CD14-positive monocyte (primary cell): ENCODE measurements around the gene SFRP5. TPM values are rescaled to one million over a fixed set of nuclear protein-coding genes. Genes with fewer than 3 reads are reported as not detected.
A peak's percentile ranks its signal among the peaks of the same experiment; 100 is the strongest.

Experiments
- DNase-seq, 3 donors: peaks; one replicate each; pipeline ENCODE4 v3.0.0-alpha.2; 2011 to 2022
- H2AFZ ChIP-seq: 2 replicates; pipeline ENCODE4 v1.6.0; 2012; ENCODE audit warnings: mild to moderate bottlenecking, low read depth, low read length, inconsistent platforms; ENCODE audit not compliant: insufficient read depth, poor library complexity, severe bottlenecking
- H3K27ac ChIP-seq, 2 donors: 1 replicate in 1 of 2; 2 replicates in 1 of 2; pipeline ENCODE4 v1.5.1; 2012 to 2013; ENCODE audit warnings: low read length in 2 of 2, control low read depth in 1 of 2, inconsistent platforms in 1 of 2, low read depth in 1 of 2, mild to moderate bottlenecking in 1 of 2
- H3K27me3 ChIP-seq, 2 donors: one replicate each; pipeline versions ENCODE4 v1.6.0 to v1.6.1; 2011 to 2013; ENCODE audit warnings: low read length in 2 of 2; ENCODE audit not compliant: control insufficient read depth in 2 of 2, insufficient read depth in 2 of 2
- H3K36me3 ChIP-seq, 2 donors: replicated peaks in 1 of 2; 1 replicate in 1 of 2; 2 replicates in 1 of 2; pipeline versions ENCODE4 v1.5.1 to v1.6.1; 2012 to 2013; ENCODE audit warnings: low read length in 2 of 2, control low read depth in 1 of 2, inconsistent platforms in 1 of 2, mild to moderate bottlenecking in 1 of 2; ENCODE audit not compliant: insufficient read depth in 2 of 2, control insufficient read depth in 1 of 2
- H3K4me1 ChIP-seq, 2 donors: 1 replicate in 1 of 2; 2 replicates in 1 of 2; pipeline versions ENCODE4 v1.5.1 to v1.6.1; 2012 to 2013; ENCODE audit warnings: low read length in 2 of 2, control low read depth in 1 of 2, inconsistent platforms in 1 of 2, mild to moderate bottlenecking in 1 of 2, moderate library complexity in 1 of 2; ENCODE audit not compliant: insufficient read depth in 2 of 2, control insufficient read depth in 1 of 2
- H3K4me2 ChIP-seq: replicated peaks from 2 replicates; pipeline ENCODE3; 2012; ENCODE audit warnings: low read length, moderate library complexity, mild to moderate bottlenecking; ENCODE audit not compliant: poor library complexity, severe bottlenecking; ENCODE audit errors: extremely low read depth
- H3K4me3 ChIP-seq, 3 experiments: fragments of 200-600 bp in 1 of 3; sonication (generic) in 1 of 3; replicated peaks in 1 of 3; 1 replicate in 2 of 3; 2 replicates in 1 of 3; pipeline ENCODE4 v1.5.1; 2011 to 2013; ENCODE audit warnings: low read length in 3 of 3, mild to moderate bottlenecking in 3 of 3, control low read depth in 2 of 3, low read depth in 2 of 3, inconsistent platforms in 1 of 3, moderate library complexity in 1 of 3
- H3K79me2 ChIP-seq: 2 replicates; pipeline ENCODE4 v1.6.0; 2012; ENCODE audit warnings: mild to moderate bottlenecking, control low read depth, inconsistent platforms, low read length, moderate library complexity; ENCODE audit not compliant: insufficient read depth
- H3K9ac ChIP-seq: 2 replicates; pipeline ENCODE4 v1.6.0; 2017; ENCODE audit warnings: low read length, mild to moderate bottlenecking; ENCODE audit not compliant: insufficient read depth, poor library complexity, severe bottlenecking
- H3K9me3 ChIP-seq, 2 donors: replicated peaks in 1 of 2; 1 replicate in 1 of 2; 2 replicates in 1 of 2; pipeline versions ENCODE4 v1.5.1 to v1.6.1; 2012 to 2013; ENCODE audit warnings: low read length in 2 of 2, control low read depth in 1 of 2; ENCODE audit not compliant: control insufficient read depth in 1 of 2, insufficient read depth in 1 of 2
- H4K20me1 ChIP-seq: 2 replicates; pipeline ENCODE4 v1.6.0; 2012; ENCODE audit warnings: mild to moderate bottlenecking, low read length, control low read depth, moderate library complexity; ENCODE audit not compliant: insufficient read depth
- H3K27ac Mint-ChIP-seq, 7 donors: one replicate each; pipeline ENCODE4 v1.8.0; 2020; ENCODE audit warnings: mild to moderate bottlenecking in 7 of 7, mixed read lengths in 7 of 7, moderate library complexity in 6 of 7, inconsistent platforms in 2 of 7
- H3K27me3 Mint-ChIP-seq, 3 donors: one replicate each; pipeline ENCODE4 v1.8.0; 2021 to 2022; ENCODE audit warnings: low read depth in 3 of 3, mild to moderate bottlenecking in 3 of 3, mixed read lengths in 3 of 3, moderate library complexity in 3 of 3, inconsistent platforms in 1 of 3
- H3K36me3 Mint-ChIP-seq, 2 donors: one replicate each; pipeline ENCODE4 v1.8.0; 2020; ENCODE audit warnings: mixed read lengths in 2 of 2, inconsistent platforms in 1 of 2, mild to moderate bottlenecking in 1 of 2
- H3K4me1 Mint-ChIP-seq: one replicate; pipeline ENCODE4 v1.8.0; 2020; ENCODE audit warnings: mild to moderate bottlenecking, mixed read lengths
- H3K4me3 Mint-ChIP-seq, 2 donors: one replicate each; pipeline ENCODE4 v1.8.0; 2020; ENCODE audit warnings: mild to moderate bottlenecking in 2 of 2, mixed read lengths in 2 of 2, moderate library complexity in 1 of 2
- H3K9me3 Mint-ChIP-seq, 7 donors: one replicate each; pipeline ENCODE4 v1.8.0; 2020 to 2022; ENCODE audit warnings: mixed read lengths in 7 of 7, mild to moderate bottlenecking in 6 of 7, moderate library complexity in 6 of 7, inconsistent platforms in 2 of 7
- CTCF ChIP-seq: fragments of 200-600 bp; IDR thresholded peaks from one replicate; pipeline ENCODE4 v1.8.0; 2022; ENCODE audit warnings: antibody characterized with exemption, mild to moderate bottlenecking
- WGBS: methylation state at CpG from one replicate; pipeline ENCODE4 v1.1.5; 2013; ENCODE audit warnings: missing lambda C conversion rate; ENCODE audit not compliant: insufficient coverage; 5-methylcytosine and 5-hydroxymethylcytosine counted together
- intact Hi-C, 2 donors: fragments of 100-400 bp; cut with micrococcal nuclease; formaldehyde crosslinking; loops; one replicate each; pipeline versions ENCODE4 v1.15.0 to v1.15.1; 2023
- polyA plus RNA-seq, 3 donors: library from polyadenylated mRNA; depleted of rRNA in 1 of 3; unstranded in 2 of 3; stranded (reverse) in 1 of 3; fragments of 300-500 nt in 2 of 3; fragments of >200 nt in 1 of 3; fragmentation: Illumina TruSeq in 2 of 3; gene quantifications; 1 replicate in 2 of 3; 2 replicates in 1 of 3; pipeline ENCODE4 v1.2.3, GENCODE V29; 2012 to 2021

Gene SFRP5
- polyA plus RNA-seq, 3 donors = not detected

- peaks cover 0 to 1% (median 0%) of the 10 kb centered on the region in 7 donors for H3K9me3 Mint-ChIP-seq
Observed at GRCh38 chr10:97812696-97813095, 40.9 kb upstream of the SFRP5 start.

GRCh38 chr10:97811958-97812357 lies 40.2 kb upstream of the SFRP5 start:
- no peak overlapping the region for H3K27ac Mint-ChIP-seq

More at GRCh38 chr10:97812696-97813095, 40.9 kb upstream of the SFRP5 start:
- peak overlapping the region in 1 of 7 donors; percentile 8 for H3K27ac Mint-ChIP-seq
- H3K79me2 ChIP-seq = no peaks in the 10 kb centered on the region
- H2AFZ ChIP-seq = no peak overlapping the region
- H3K4me3 Mint-ChIP-seq = no peak overlapping the region
- no peak overlapping the region for H3K4me2 ChIP-seq
- no peak overlapping the region for H3K9ac ChIP-seq
- TF ChIP-seq CTCF = no peak
- H3K4me3 ChIP-seq = no peak overlapping the region
- no peak overlapping the region for H3K27ac ChIP-seq
- no peaks in the 10 kb centered on the region for H3K27me3 ChIP-seq
- no peaks in the 10 kb centered on the region for H3K9me3 ChIP-seq
- H3K27me3 Mint-ChIP-seq = peaks cover 10 to 23% (median 13%) of the 10 kb centered on the region in 3 donors
- no peak for DNase-seq
- no peaks in the 10 kb centered on the region for H3K36me3 Mint-ChIP-seq
- WGBS = 83% methylated on average over 1 of the region's 8 CpGs
- intact Hi-C loops = no loop called here
- H3K4me1 Mint-ChIP-seq = no peaks in the 10 kb centered on the region
- H3K36me3 ChIP-seq = no peaks in the 10 kb centered on the region
- no peaks in the 10 kb centered on the region for H3K4me1 ChIP-seq
- no peaks in the 10 kb centered on the region for H4K20me1 ChIP-seq

More at GRCh38 chr10:97811958-97812357, 40.2 kb upstream of the SFRP5 start:
- Histone ChIP-seq H3K27me3 (no peaks in the 10 kb centered on the region), H3K79me2 (no peaks in the 10 kb centered on the region), H2AFZ (no peak overlapping the region), H4K20me1 (no peaks in the 10 kb centered on the region), H3K36me3 (no peaks in the 10 kb centered on the region), H3K4me2 (no peak overlapping the region), H3K9me3 (no peaks in the 10 kb centered on the region), H3K9ac (no peak overlapping the region), H3K4me1 (no peaks in the 10 kb centered on the region), H3K4me3 (no peak overlapping the region), H3K27ac (no peak overlapping the region)
- DNase-seq = no peak
- intact Hi-C loops = no loop called here
- WGBS = 40% methylated on average over 1 of the region's 3 CpGs
- Mint-ChIP-seq H3K36me3 (no peaks in the 10 kb centered on the region), H3K4me3 (no peak overlapping the region), H3K4me1 (no peaks in the 10 kb centered on the region), H3K27me3 (peaks cover 12 to 25% (median 15%) of the 10 kb centered on the region in 3 donors), H3K9me3 (peaks cover 0 to 1% (median 0%) of the 10 kb centered on the region in 7 donors)
- TF ChIP-seq CTCF = no peak
